Measurements from ENCODE around the gene SLC35F3.
"Not testable (repeated sequence)": the region's sequence is repeated elsewhere in the genome, so short reads cannot be mapped to it uniquely, and the experiment has no call there.

Gene SLC35F3

GRCh38 chr1:234281826-234282489 lies 377.5 kb downstream of the SLC35F3 start:
- peak in 38 of 51 donors; percentile 4 to 80 (median 32) for DNase-seq

GRCh38 chr1:234286206-234286605 lies 381.7 kb downstream of the SLC35F3 start:
- DNase-seq: no peak

DNA sequence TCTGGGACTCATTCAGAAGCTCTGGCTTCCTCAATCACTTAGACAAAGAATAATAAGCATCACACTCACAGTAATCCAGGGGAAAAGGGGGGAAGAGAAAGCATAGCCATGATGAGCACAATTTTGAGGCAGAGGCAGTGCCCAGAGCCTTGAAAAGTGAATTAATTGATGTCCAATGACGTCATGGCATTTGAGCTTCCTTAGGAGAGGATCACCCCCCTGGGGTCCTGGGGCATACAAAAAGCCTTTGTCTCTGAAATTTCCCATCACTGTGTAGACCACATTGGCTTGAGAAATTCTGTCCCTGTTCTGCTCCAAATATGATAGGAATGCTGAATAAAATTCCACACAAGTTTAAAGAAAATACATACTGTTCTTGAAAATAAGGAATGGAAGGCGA lies 384.5 kb downstream of the SLC35F3 start:
- no peak for DNase-seq

GRCh38 chr1:234289538-234290305 lies 385.2 kb downstream of the SLC35F3 start:
- no peak for DNase-seq

DNA sequence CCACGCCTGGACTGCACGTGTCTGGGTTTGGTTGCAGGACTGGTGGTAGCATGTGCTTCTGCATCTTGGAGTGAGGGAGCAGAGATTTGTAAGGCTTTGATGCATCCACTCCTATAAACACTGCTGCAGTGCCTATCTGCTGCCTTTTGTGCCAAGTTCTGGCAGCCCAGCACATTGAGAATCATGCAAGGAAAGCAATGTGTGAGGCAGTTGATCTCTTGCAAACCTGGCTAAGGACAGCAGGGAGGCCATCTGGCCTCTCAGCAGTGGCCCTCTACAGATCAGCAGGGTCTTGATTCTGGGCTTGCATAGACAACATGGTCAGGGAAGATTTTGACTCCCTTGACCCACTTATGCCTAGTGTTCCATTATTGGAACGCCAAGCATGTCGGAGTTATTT lies 387.5 kb downstream of the SLC35F3 start:
- no peak for DNase-seq

GRCh38 chr1:234292548-234292947 lies 388.1 kb downstream of the SLC35F3 start:
- DNase-seq: no peak

DNA sequence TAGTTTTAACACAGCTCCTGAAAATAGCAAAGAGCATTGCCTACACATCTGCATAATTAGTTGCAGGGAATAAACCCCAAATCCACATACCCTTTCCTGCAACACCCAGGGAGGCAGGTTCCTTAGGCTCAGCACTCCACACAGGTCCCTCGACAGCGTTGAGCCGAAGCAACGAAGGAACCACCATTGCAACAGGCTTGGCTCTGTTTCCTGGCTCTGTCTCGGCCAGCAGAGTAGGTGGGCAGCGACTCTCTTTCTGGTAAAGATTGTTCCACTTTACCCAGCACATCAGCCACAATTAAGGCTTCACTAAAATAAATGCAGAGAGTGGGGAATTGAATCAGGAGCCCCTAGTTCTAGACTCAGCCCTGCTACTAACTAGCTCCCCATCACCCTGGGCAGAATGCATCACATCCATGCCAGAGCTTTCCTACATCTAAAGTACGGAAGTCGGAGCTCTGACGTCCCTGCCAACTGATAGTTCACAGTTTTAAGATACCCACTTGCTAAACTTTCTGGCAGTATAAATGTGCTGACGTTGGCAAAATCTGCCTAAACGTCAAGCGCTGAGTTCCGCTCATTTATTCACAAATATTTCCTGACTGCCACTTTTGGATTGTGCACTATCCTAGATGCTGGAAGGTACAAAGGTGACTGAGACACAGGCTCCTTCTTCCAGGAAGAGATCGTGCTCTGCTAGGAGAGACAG lies 389.8 kb downstream of the SLC35F3 start:
- no peak for DNase-seq

DNA sequence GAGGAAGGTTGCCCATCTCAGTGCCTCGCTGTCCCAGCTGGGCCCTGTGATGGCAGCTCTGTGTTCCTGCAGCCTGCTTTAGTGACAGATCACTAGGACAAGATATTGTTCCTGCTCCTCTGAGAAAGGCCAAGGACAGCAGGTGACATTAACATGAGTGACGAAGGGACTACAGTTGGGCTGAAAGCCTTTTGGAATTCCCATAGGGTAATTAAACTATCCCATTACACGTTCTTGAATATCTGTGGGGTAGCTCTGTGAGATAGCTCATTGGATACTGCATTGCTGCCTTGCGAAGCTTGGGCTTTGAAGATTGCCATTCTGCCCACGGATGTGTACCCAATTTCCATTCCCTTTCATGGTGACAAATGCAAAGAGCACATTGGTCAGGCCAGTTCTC lies 390.6 kb downstream of the SLC35F3 start:
- DNase-seq: no peak

- no peak for DNase-seq
These were observed 391.1 kb downstream of the SLC35F3 start for GRCh38 chr1:234295626-234296025.

- DNase-seq: no peak
These were observed 392.0 kb downstream of the SLC35F3 start for GRCh38 chr1:234296496-234296895.

DNA sequence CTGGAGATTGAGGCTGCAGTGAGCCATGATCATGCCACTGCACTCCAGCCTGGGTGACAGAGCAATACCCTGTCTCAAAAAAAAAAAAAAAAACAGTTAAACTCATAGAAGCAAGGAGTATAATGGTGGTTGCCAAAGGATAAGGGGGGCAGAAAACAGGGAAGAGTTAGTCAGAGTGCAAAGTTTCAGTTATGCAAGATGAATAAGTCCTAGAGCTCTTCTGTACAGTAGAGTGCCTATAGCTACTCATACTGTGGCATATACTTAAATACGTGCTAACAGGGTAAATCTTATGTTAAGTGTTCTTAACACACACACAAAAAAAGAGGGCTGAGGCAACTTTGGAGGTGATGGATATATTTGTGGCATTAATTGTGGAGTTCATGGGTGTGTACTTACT lies 393.2 kb downstream of the SLC35F3 start:
- no peak for DNase-seq

- DNase-seq: no peak
These were observed 395.6 kb downstream of the SLC35F3 start for GRCh38 chr1:234300096-234300495.

GRCh38 chr1:234301663-234302062 lies 397.2 kb downstream of the SLC35F3 start:
- DNase-seq: not testable (repeated sequence)

GRCh38 chr1:234302354-234302962 lies 398.0 kb downstream of the SLC35F3 start:
- no peak for DNase-seq

DNA sequence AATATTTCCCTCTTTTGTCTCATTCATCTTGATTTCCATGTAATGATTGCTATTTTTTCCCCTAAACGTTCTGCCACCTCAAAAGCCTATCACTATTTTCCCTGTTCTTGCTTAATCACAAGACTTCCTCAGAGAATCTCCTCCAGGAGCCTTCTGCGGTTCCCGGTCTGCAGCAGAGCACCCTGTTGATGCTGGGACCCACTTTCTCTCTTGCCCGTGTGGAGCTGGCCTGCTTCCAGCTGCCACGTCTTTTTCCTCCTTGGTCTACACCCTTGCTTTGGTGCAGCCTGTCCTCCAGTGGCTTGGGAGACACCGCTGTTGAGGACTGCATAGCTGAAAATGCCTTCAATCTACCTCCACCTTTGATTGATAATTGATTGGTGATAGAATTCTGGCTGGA lies 398.8 kb downstream of the SLC35F3 start:
- DNase-seq: no peak

DNA sequence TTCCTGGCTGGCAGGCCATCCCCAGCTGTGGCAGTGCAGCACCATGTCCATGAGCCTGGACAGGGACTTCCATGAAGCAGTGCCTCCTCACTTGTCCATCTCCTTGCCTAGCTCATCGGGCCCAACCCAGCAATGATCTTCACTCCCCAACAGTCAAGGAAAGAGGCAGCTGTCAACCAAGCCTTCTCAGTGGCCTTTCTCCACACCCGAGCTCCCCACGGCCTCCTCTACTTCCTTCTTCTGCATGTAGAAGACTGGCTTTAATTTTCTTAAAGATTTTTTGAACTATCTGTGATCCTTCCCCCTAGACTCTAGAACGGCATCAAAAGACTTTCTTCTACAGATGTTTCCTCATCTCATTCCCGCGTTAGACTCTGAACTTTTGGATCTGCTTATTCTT lies 403.2 kb downstream of the SLC35F3 start:
- no peak for DNase-seq

GRCh38 chr1:234309243-234309597 lies 404.7 kb downstream of the SLC35F3 start:
- DNase-seq: no peak

DNA sequence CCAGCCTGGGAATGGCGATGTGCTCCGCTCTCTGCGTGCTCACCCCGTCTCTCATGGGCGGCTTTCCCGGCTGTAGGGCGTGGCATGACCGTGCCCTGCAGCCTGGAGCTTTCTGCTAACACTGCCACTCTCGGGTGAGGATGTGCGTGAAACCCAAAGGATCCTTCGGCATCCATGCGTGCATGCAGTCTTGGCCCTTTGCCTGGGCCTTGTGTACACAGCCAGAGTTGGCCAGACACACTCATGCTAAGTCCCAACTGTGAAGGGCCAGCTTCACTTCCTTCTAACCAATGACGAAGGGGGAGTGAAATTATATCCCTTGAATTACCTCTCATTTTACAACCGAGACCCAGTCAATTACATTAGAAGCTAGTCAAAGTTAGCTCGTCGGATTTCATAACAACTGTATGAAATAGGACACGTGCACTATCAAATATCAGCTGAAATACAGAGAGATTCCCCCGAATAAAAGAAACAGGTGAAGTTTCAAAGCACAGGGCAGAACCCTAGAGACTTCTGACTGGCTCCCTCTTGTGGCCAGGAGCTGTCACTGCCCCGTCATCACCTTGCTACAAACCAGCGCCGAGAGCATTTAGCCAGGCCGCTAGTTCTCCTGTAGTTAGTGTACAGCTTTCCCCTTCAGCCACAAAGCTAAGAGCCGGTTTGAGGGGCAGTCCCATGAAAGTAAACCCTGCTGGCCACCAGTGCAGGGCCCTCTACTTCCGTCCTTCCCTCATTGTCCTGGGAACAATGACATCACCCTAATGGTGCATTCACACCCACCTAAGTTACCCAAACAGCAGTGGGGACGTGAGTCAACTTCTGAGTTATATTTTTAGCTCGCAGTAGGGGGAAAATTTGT lies 405.4 kb downstream of the SLC35F3 start:
- peak in 28 of 51 donors; percentile 2 to 59 (median 15) for DNase-seq

DNA sequence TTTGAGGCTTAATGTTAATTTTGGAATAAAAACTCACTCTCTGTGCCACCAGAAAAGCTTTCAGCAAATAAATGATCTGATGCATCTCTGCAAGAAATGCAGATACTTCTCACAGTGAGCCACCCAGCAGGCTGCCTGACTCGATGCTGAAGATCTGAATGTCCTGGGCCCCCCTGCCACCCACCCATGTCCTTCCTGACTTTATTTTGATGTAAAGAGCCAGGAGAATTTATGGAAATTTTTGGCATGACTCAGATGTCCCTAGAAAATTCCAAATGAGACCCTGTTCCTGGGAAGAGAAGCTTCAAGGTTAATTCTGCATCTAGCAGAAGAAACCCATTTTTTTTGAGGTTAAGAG lies 406.0 kb downstream of the SLC35F3 start:
- DNase-seq: no peak

DNA sequence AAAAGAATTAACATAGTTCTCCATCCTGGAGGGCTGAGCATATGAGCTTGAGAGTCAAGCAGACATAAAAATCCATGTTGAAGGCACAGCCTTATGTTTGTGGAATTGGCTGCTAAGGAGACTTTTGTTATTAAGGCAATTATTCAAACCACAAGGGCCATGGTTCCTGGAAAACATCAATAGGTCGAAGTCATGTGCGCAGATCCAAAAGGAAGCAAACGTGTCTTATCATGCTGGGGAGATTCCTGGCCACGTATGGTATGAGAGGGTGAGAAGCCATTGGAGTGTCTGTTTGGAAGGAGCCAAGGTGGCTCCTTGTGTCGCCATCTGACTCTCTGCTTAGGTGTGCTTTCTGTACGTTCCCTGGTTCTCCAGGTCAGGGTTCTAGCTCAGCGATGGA lies 406.9 kb downstream of the SLC35F3 start:
- no peak for DNase-seq

DNA sequence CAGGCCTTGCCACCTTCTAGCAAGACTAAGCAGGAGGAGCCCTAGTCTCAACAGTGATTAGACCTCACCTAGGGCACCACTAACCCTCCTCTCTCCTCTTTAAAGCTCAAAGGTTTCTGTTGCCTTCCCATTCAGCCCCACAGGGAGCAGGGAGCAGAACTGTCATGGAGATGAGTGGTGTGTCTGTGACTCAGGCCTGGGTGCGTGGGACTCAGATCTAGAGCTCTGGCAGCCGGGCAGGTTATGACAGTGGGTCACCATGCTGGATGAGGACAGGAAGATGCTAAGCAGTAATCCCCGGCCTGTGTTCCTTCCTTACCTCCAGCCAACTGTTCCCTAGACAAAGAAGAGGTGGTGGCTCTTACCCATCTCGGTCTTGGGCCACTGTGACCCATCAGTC lies 408.7 kb downstream of the SLC35F3 start:
- no peak for DNase-seq

All from hypothalamus (tissue), 51 donors.